ENCODE data around the gene LRRC41.
"Not testable (repeated sequence)": the region's sequence is repeated elsewhere in the genome, so short reads cannot be mapped to it uniquely, and the experiment has no call there.

The LRRC41 gene

DNA sequence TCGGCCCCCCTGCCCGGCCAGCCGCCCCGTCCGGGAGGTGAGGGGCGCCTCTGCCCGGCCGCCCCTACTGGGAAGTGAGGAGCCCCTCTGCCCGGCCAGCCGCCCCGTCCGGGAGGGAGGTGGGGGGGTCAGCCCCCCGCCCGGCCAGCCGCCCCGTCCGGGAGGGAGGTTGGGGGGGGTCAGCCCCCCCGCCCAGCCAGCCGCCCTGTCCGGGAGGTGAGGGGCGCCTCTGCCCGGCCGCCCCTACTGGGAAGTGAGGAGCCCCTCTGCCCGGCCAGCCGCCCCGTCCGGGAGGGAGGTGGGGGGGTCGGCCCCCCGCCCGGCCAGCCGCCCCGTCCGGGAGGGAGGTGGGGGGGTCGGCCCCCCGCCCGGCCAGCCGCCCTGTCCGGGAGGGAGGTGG is 61.7 kb downstream of the LRRC41 start:
- DNase-seq: not testable (repeated sequence)

DNA sequence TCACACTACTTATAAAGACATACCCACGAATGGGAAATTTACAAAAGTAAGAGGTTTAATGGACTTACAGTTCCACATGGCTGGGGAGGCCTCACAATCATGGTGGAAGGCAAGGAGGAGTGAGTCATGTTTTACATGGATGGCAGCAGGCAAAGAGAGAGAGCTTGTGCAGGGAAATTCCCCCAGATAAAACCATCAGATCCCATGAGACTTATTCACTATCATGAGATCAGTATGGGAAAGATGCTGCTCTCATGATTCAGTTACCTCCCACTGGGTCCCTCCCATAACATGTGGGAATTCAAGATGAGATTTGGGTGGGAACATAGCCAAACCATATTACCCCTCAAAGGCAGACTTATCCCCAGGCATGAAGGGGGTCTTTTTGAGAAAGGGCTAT is 64.6 kb downstream of the LRRC41 start:
- not testable (repeated sequence) for DNase-seq

GRCh38 chr1:46236882-46237281 is 66.5 kb downstream of the LRRC41 start:
- DNase-seq: no peak

- not testable (repeated sequence) for DNase-seq
Observed at GRCh38 chr1:46231231-46231630, 72.2 kb downstream of the LRRC41 start.
